ENCODE results near the gene RSRC1. TPM values are rescaled to one million over a fixed set of nuclear protein-coding genes. Genes with fewer than 3 reads are reported as not detected.

The RSRC1 gene
- total and polyA plus RNA-seq, 2 of the 8 experiments (the other 6 are each of a cell fraction or from before 2014, with no cell fraction given), result 2.0 to 27.9 TPM

DNA sequence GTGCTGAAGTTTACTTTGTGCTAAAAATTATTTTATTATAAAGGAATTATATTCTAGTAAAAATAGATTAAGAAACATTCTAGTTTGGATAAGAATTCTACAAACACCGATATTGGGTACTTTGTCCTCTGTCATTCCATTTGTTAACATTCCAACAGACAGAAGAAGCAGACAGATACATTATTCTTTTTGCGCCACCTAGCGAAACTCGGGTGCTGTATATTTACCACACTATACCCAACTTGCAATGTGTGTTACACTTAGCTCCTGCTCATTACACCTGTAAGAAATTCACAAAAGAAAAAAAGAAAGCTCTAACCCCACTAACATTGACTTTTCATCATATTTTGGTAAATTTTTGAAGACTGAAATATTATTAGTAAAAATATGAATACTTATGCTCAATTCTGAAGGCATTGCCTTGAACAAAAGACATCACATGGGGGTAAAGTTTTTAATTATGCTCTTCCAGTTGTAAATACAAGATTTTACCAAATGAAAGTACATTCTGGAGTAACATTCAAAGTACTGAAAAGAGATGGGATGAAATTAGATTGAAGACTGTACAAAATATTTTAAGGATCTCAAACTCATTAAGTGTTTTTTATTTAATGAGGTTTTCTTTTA is 324.6 kb downstream of the RSRC1 start:
- peak; percentile 21 to 59 for DNase-seq (ENCODE audit: low read depth in 1 of 2, low spot score in 2 of 2)
- no peak for FAIRE-seq
- H3K4ac ChIP-seq (replicated peaks; ENCODE audit: insufficient read length, low read depth, low read length), result no peak overlapping the region

More for the DNA sequence above, 324.6 kb downstream of the RSRC1 start:
- no peak overlapping the region for H2BK20ac ChIP-seq (ENCODE audit: low read length)
- no peak overlapping the region for H2BK5ac ChIP-seq (ENCODE audit: low read depth, low read length)
- H2BK12ac ChIP-seq (ENCODE audit: low read depth, low read length), result no peak overlapping the region
- H3K27me3 ChIP-seq (replicated peaks in 1 of 4; ENCODE audit: control insufficient read depth in 3 of 4, extremely low read depth in 1 of 4, insufficient read depth in 3 of 4, low read length in 3 of 4), result no peaks in the 10 kb centered on the region
- H2BK120ac ChIP-seq (replicated peaks; ENCODE audit: low read depth, low read length), result no peak overlapping the region
- H2AK5ac ChIP-seq (ENCODE audit: low read depth, low read length), result no peak overlapping the region
- H3K79me2 ChIP-seq (ENCODE audit: control insufficient read depth in 1 of 2, insufficient read depth in 2 of 2, low read length in 2 of 2), result no peaks in the 10 kb centered on the region
- no peak overlapping the region for H3K18ac ChIP-seq (ENCODE audit: extremely low read depth, low read length)
- H3K23ac ChIP-seq (ENCODE audit: insufficient read length), result no peak overlapping the region
- WGBS, 2 experiments (ENCODE audit: extremely low coverage in 1 of 2, insufficient coverage in 1 of 2, insufficient read length in 1 of 2, insufficient replicate concordance in 2 of 2, low coverage in 1 of 2, low lambda C conversion rate in 2 of 2, missing lambda C conversion rate in 1 of 2), result 13% methylated on average over 4 of the region's 4 CpGs; no CpG with 5 or more reads in 1 of the 2 experiments
- no peaks in the 10 kb centered on the region for H3K9me3 ChIP-seq (ENCODE audit: insufficient read depth in 2 of 2, low read depth in 1 of 2, low read length in 1 of 2)
- CTCF ChIA-PET (ENCODE audit: partially characterized antibody), result interaction anchor here (0.6 to 2.8 kb wide), 21 partner anchors 9 to 828 kb away, joined by 3 to 15 read pairs (median 4); no protein-coding TSS in a partner anchor
- H4K8ac ChIP-seq (ENCODE audit: extremely low read depth, insufficient read depth, low read length), result no peak overlapping the region
- no peak overlapping the region for H2BK15ac ChIP-seq (ENCODE audit: low read length)
- POLR2A ChIA-PET (ENCODE audit: partially characterized antibody), result no interaction called here
- no peak overlapping the region for H2AFZ ChIP-seq (ENCODE audit: low read length)
- H3K14ac ChIP-seq (ENCODE audit: insufficient read length), result no peak overlapping the region
- no peak overlapping the region for H3K4me2 ChIP-seq (ENCODE audit: insufficient read depth in 1 of 2, low read depth in 2 of 2, low read length in 2 of 2)
- TF ChIP-seq RAD21 (IDR thresholded peaks at IDR 0.05 in 1 of 2, conservative IDR thresholded peaks at IDR 0.05 in 1 of 2; ENCODE audit: low read depth in 2 of 2, low read length in 2 of 2) (peak; percentile 81 to 86), TEAD4 (IDR thresholded peaks at IDR 0.05; ENCODE audit: low read depth, low read length) (peak; percentile 79), CTCF (IDR thresholded peaks at IDR 0.05; ENCODE audit: control extremely low read depth in 1 of 3, insufficient read depth in 1 of 3, low read depth in 1 of 3, low read length in 3 of 3) (peak in 2 of 3 experiments; percentile 57 to 72; a peak in 3 of 4 replicates), NANOG (IDR thresholded peaks at IDR 0.05; ENCODE audit: insufficient read depth, low read depth, low read length, poor library complexity, severe bottlenecking) (no peak)
- H4K91ac ChIP-seq (replicated peaks; ENCODE audit: insufficient read length, low read length), result no peak overlapping the region
- no peak overlapping the region for H3K27ac ChIP-seq (ENCODE audit: low read depth, low read length)
- H3K23me2 ChIP-seq (ENCODE audit: low read depth, low read length), result no peaks in the 10 kb centered on the region
- no peak overlapping the region for H4K5ac ChIP-seq (ENCODE audit: insufficient read length, low read depth, low read length)
- no peaks in the 10 kb centered on the region for H3K36me3 ChIP-seq (ENCODE audit: control insufficient read depth in 2 of 4, insufficient read depth in 4 of 4, low read length in 3 of 4)
- H3K9ac ChIP-seq (replicated peaks in 1 of 4; ENCODE audit: extremely low read depth in 1 of 4, low read depth in 3 of 4, low read length in 3 of 4), result no peak overlapping the region
- H3K4me3 ChIP-seq (ENCODE audit: extremely low read depth in 1 of 4, insufficient read depth in 2 of 4, low read depth in 3 of 4, low read length in 4 of 4), result no peak overlapping the region
- H3K79me1 ChIP-seq (ENCODE audit: low read depth, low read length), result no peaks in the 10 kb centered on the region
- no peaks in the 10 kb centered on the region for H3K4me1 ChIP-seq (replicated peaks in 1 of 4; ENCODE audit: control insufficient read depth in 3 of 4, insufficient read depth in 4 of 4, low read length in 3 of 4)
- no peak overlapping the region for H3K56ac ChIP-seq (replicated peaks; ENCODE audit: insufficient read length, low read depth, low read length)
- no peaks in the 10 kb centered on the region for H4K20me1 ChIP-seq (replicated peaks in 1 of 2; ENCODE audit: control insufficient read depth in 1 of 2, insufficient read depth in 2 of 2, low read length in 2 of 2)

Data from H1 (cell line).